Measurements from ENCODE around the gene AQP2. TPM values are rescaled to one million over a fixed set of nuclear protein-coding genes. Genes with fewer than 3 reads are reported as not detected.

Gene AQP2
- total RNA-seq, 2 donors from 2014 or later, result not detected

GRCh38 chr12:49943625-49943960, 6.9 kb upstream of the AQP2 start:
- H3K27me3 ChIP-seq, result no peaks in the 10 kb centered on the region
- peaks cover 8% of the 10 kb centered on the region for H3K4me1 ChIP-seq
- no peak overlapping the region for H3K4me3 ChIP-seq
- no peak overlapping the region for H3K27ac ChIP-seq
- intact Hi-C loops (cut with DNase I), result no loop called here
- H3K9me3 ChIP-seq, result no peaks in the 10 kb centered on the region
- TF ChIP-seq CTCF (IDR thresholded peaks at IDR 0.05), result no peak
- no peak for DNase-seq
- H3K36me3 ChIP-seq, result no peaks in the 10 kb centered on the region
- H3K9ac ChIP-seq (ENCODE audit: low read depth in 2 of 2, low read length in 2 of 2), result no peak overlapping the region

GRCh38 chr12:49944046-49944445, 6.5 kb upstream of the AQP2 start:
- no peaks in the 10 kb centered on the region for H3K36me3 ChIP-seq
- H3K27ac ChIP-seq, result no peak overlapping the region
- no peak for DNase-seq
- H3K9me3 ChIP-seq, result no peaks in the 10 kb centered on the region
- peaks cover 8% of the 10 kb centered on the region for H3K4me1 ChIP-seq
- intact Hi-C loops (cut with DNase I), result no loop called here
- no peak overlapping the region for H3K9ac ChIP-seq (ENCODE audit: low read depth in 2 of 2, low read length in 2 of 2)
- TF ChIP-seq CTCF (IDR thresholded peaks at IDR 0.05), result no peak
- no peaks in the 10 kb centered on the region for H3K27me3 ChIP-seq
- H3K4me3 ChIP-seq, result no peak overlapping the region

GRCh38 chr12:49944718-49945117, 5.8 kb upstream of the AQP2 start:
- no peak for DNase-seq
- Histone ChIP-seq H3K4me1 (peaks cover 8% of the 10 kb centered on the region), H3K27ac (no peak overlapping the region), H3K36me3 (no peaks in the 10 kb centered on the region), H3K4me3 (no peak overlapping the region), H3K27me3 (no peaks in the 10 kb centered on the region), H3K9me3 (no peaks in the 10 kb centered on the region), H3K9ac (ENCODE audit: low read depth in 2 of 2, low read length in 2 of 2) (no peak overlapping the region)
- intact Hi-C loops (cut with DNase I), result no loop called here
- TF ChIP-seq CTCF (IDR thresholded peaks at IDR 0.05), result no peak

- Histone ChIP-seq H3K27me3 (no peaks in the 10 kb centered on the region), H3K4me1 (peaks cover 8% of the 10 kb centered on the region), H3K27ac (peak overlapping the region; percentile 33), H3K36me3 (no peaks in the 10 kb centered on the region), H3K9me3 (no peaks in the 10 kb centered on the region), H3K9ac (ENCODE audit: low read depth in 2 of 2, low read length in 2 of 2) (peak overlapping the region; percentile 48 to 54), H3K4me3 (no peak overlapping the region)
- intact Hi-C loops (cut with DNase I), result no loop called here
- peak; percentile 86 for DNase-seq
- peak; percentile 84 for TF ChIP-seq CTCF (IDR thresholded peaks at IDR 0.05)
These were observed 5.0 kb upstream of the AQP2 start for GRCh38 chr12:49945394-49946080.

GRCh38 chr12:49946086-49946485, 4.5 kb upstream of the AQP2 start:
- H3K4me3 ChIP-seq, result no peak overlapping the region
- peak overlapping the region in 1 of 2 donors; percentile 48 for H3K9ac ChIP-seq (ENCODE audit: low read depth in 2 of 2, low read length in 2 of 2)
- H3K36me3 ChIP-seq, result no peaks in the 10 kb centered on the region
- H3K27me3 ChIP-seq, result no peaks in the 10 kb centered on the region
- DNase-seq, result peak; percentile 68
- H3K9me3 ChIP-seq, result no peaks in the 10 kb centered on the region
- peak overlapping the region; percentile 33 for H3K27ac ChIP-seq
- intact Hi-C loops (cut with DNase I), result no loop called here
- no peak for TF ChIP-seq CTCF (IDR thresholded peaks at IDR 0.05)
- H3K4me1 ChIP-seq, result peaks cover 8% of the 10 kb centered on the region
